Measurements from ENCODE around the gene CAMK2G. TPM values are rescaled to one million over a fixed set of nuclear protein-coding genes. Genes with fewer than 3 reads are reported as not detected.
"Not testable (repeated sequence)": the region's sequence is repeated elsewhere in the genome, so short reads cannot be mapped to it uniquely, and the experiment has no call there.

Gene CAMK2G
- 15.4 and 16.0 TPM in 2 replicates for total RNA-seq (2014; rRNA removed; shearing (Covaris generic))

GRCh38 chr10:73874267-73875138 lies at the start of gene CAMK2G:
CAMK2G (minus strand) TSS chr10:73874555; CDS start chr10:73874461, 94 bp downstream.
- peak; percentile 82 for DNase-seq (ENCODE audit: low read depth)

GRCh38 chr10:73922864-73923133 lies 48.4 kb upstream of the CAMK2G start:
- DNase-seq (ENCODE audit: low read depth) = no peak

- no peak for DNase-seq (ENCODE audit: low read depth)
Measured at GRCh38 chr10:73922007-73922863, 47.9 kb upstream of the CAMK2G start.

GRCh38 chr10:73920089-73920488 lies 45.7 kb upstream of the CAMK2G start:
- DNase-seq (ENCODE audit: low read depth) = peak; percentile 82

- not testable (repeated sequence) for DNase-seq (ENCODE audit: low read depth)
Measured at GRCh38 chr10:73919481-73919880, 45.1 kb upstream of the CAMK2G start.

GRCh38 chr10:73917566-73918305 lies 43.4 kb upstream of the CAMK2G start:
- DNase-seq (ENCODE audit: low read depth) = no peak

- no peak for DNase-seq (ENCODE audit: low read depth)
Measured at GRCh38 chr10:73916761-73917470, 42.6 kb upstream of the CAMK2G start.

- no peak for DNase-seq (ENCODE audit: low read depth)
Measured at GRCh38 chr10:73915206-73915851, 41.0 kb upstream of the CAMK2G start.

GRCh38 chr10:73914036-73914435 lies 39.7 kb upstream of the CAMK2G start:
- no peak for DNase-seq (ENCODE audit: low read depth)

- peak; percentile 38 for DNase-seq (ENCODE audit: low read depth)
Measured at GRCh38 chr10:73911553-73912004, 37.2 kb upstream of the CAMK2G start.

GRCh38 chr10:73910764-73911552 lies 36.6 kb upstream of the CAMK2G start, which contains the start of gene PLAU:
PLAU (plus strand) TSS chr10:73911132; CDS start chr10:73911556, 424 bp downstream.
- DNase-seq (ENCODE audit: low read depth) = peak; percentile 62

GRCh38 chr10:73910401-73910763 lies 36.0 kb upstream of the CAMK2G start:
- DNase-seq (ENCODE audit: low read depth) = no peak

GRCh38 chr10:73909540-73910115 lies 35.3 kb upstream of the CAMK2G start:
- DNase-seq (ENCODE audit: low read depth) = no peak

GRCh38 chr10:73908853-73909539 lies 34.6 kb upstream of the CAMK2G start:
- peak; percentile 99 for DNase-seq (ENCODE audit: low read depth)

GRCh38 chr10:73907841-73908517 lies 33.6 kb upstream of the CAMK2G start:
- DNase-seq (ENCODE audit: low read depth) = peak; percentile 84

- peak; percentile 99 for DNase-seq (ENCODE audit: low read depth)
Measured at GRCh38 chr10:73906524-73907447, 32.4 kb upstream of the CAMK2G start.

Data from RPMI7951 (cell line).